Activated T-cell treated with anti-CD3 and anti-CD28 coated beads for 1 hour (primary cell): ENCODE data around the gene KCTD2.
"Not testable (repeated sequence)": the region's sequence is repeated elsewhere in the genome, so short reads cannot be mapped to it uniquely, and the experiment has no call there.

Source experiments
- DNase-seq: peaks from one replicate; pipeline ENCODE4 v3.0.0-alpha.2; 2020; ENCODE audit warnings: low read depth

KCTD2 gene

DNA sequence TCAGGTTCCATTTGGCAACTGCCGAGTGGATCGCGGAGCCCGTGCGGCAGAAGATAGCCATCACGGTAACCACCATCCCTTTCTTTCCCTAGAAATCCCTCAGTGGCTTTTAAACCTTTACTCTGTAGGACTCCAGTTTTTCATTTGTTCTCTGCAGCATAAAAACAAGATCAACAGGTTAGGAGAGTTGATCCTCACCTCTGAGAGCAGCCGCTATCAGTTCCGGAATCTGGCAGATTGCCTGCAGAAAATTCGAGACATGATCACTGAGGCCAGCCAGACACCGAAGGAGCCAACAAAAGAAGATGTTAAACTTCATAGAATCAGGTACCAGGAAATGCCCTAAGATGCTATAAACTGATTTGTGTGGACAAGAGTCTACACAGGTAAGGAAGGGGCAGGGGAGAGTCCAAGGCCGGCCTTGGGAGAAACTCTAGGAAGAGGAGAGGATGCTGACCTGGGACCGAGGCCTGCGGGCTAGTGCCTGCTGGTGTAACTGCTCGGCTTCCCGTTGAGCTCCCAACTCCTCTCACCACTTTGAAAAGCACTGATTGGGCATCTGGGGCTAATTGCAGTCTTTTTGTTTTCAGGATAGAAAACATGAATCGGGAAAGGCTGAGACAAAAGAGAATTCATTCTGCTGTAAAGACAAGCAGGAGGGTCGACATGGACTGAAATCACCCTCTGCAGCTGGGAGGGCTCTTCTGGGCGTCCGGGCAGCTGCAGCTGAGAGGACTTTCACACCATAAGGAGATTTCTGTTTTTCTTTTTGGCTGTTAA, 26.5 kb upstream of the KCTD2 start:
- DNase-seq = no peak

DNA sequence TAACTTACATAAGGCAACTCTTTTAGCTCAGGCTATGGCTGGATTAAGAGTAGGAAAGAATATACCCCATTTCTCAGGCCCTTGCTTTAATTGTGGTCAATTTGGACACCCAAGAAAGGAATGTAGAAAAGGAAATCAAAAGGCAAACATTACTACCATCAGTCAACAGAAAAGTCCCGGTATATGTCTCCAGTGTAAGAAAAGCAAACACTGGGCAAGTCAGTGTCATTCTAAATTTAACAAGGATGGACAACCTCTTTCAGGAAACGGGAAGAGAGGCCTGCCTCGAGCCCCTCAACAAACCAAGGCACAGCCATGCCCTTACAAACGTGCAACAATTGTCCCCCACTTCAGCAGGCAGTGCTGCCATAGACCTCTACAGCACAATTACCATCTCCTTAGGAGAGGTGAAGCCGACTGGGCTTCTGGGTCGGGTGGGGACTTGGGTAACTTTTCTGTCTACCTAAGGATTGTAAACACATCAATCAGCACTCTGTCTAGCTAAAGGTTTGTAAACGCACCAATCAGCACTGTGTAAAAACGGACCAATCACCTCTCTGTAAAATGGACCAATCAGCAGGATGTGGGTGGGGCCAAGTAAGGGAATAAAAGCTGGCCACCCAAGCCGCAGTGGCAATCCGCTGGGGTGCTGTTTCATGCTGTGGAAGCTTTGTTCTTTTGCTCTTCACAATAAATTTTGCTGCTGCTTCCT, 22.2 kb upstream of the KCTD2 start:
- no peak for DNase-seq

DNA sequence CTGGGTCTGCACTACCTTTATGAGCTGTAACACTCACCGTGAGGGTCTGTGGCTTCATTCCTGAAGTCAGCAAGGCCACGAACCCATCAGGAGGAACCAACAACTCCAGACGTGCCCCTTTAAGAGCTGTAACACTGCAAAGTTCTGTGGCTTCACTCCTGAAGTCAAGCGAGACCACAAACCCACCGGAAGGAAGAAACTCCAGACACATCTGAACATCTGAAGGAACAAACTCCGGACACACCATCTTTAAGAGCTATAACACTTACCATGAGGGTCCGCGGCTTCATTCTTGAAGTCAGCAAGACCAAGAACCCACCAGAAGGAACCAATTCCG, 21.7 kb upstream of the KCTD2 start:
- DNase-seq = not testable (repeated sequence)

DNA sequence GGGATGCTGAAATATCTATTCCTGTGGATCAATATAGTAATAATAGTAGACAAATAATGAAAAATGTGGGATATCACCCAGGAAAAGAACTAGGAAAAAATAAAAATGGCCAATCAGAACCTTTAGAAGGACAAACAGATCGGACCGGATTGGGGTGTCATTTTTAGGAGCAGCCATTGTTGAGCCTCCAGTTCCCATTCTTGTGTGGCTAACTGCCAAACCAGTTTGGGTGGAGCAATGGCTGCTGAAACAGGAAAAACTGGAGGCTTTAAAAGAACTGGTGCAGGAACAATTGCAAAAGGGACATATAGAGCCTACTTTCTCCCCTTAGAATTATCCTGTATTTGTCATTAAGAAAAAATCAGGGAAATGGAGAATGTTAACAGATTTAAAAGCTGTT, 20.4 kb upstream of the KCTD2 start:
- DNase-seq = not testable (repeated sequence)

GRCh38 chr17:75030161-75030560, 16.9 kb upstream of the KCTD2 start:
- no peak for DNase-seq

GRCh38 chr17:75031972-75032719, 14.9 kb upstream of the KCTD2 start:
- no peak for DNase-seq

- DNase-seq = no peak
Measured at GRCh38 chr17:75032720-75033280, 14.2 kb upstream of the KCTD2 start.

DNA sequence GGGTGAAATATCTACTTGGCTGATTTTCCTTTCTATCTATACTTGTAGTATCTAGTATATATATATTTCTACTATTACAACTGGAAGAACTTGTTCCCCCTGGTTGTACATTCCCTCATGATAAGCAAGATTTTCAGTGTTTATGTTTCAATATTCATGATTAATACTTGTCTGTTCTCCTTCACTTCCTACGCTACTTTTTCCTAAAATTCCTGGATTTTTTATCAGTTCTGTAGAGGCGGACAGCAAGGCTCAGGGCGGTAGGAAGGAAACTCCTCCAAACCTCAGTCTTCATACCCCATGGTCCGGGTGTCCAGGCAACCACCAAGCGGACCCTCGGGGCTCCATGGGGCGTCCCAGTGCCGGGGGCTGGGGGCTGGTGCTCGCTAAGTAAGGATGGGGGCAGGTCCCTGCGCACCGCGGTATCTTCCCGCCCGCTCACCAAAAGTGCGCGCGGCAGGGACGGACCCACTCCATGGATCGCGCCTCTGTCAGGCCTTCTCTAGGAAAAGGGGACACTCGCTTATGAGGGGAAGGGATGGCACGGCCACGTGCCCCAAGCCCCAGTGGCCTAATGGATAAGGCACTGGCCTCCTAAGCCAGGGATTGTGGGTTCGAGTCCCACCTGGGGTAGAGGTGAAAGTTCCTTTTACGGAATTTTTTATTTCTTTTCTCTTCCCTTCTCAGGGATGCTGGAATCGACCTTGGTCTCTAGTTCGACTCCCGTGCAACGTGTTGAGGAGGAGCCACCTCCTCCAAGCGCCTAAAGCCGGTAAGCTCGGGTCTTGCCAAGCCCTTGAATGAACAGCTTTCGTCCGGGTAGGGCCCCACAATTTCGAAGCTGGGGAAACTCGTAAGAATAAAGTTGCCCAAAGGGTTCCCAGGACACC, 13.4 kb upstream of the KCTD2 start:
- peak; percentile 74 for DNase-seq

GRCh38 chr17:75034236-75034908, 12.7 kb upstream of the KCTD2 start:
- DNase-seq = peak; percentile 67

- peak; percentile 79 for DNase-seq
Measured at GRCh38 chr17:75036643-75037268, 10.3 kb upstream of the KCTD2 start.

DNA sequence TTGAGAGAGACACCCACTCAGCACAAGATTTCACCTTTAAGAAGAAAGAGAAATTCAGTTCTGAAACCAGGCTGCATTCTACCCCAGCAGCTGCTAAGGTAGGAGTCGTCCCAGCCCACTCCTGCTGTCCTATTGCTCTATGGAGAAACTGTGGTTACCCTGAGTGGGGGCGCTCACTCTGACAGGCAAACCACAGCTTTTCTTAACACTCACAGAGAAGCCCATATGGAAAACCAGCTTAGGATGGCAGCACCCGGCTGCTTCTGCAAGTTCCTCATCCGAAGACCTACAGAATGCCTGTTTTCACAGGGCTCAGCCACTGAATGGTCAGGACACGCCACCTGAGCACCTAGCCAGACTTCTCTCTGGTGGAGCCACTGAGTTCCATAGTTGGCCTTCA, 7.8 kb upstream of the KCTD2 start:
- no peak for DNase-seq

DNA sequence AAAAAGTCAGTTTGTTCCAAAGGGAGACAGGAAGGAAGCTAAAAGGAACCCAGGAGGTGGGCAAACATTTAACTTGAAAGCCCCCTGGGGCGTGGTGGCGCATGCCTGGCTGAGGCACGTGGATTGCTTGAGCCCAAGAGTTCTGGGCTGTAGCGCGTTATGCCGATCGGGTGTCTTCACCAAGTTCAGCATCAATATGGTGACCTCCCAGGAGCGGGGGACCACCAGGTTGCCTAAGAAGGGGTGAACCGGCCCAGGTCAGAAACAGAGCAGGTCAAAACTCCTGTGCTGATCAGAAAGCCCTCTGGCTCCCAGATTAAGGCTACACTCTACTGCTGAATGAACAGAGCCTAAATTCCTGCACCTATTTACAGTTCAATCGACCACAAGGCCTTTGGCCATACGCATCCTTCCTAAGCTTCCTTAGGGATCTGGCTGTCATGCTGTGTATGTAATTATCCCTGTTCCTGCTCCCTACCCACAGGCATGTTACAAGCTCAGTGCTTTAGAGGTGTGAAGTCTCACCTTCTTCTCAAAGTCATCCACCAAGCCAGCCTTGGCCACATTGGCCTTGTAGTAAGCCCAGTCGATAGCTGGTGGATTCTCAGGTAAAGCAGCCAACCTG, 5.3 kb upstream of the KCTD2 start:
- no peak for DNase-seq

DNA sequence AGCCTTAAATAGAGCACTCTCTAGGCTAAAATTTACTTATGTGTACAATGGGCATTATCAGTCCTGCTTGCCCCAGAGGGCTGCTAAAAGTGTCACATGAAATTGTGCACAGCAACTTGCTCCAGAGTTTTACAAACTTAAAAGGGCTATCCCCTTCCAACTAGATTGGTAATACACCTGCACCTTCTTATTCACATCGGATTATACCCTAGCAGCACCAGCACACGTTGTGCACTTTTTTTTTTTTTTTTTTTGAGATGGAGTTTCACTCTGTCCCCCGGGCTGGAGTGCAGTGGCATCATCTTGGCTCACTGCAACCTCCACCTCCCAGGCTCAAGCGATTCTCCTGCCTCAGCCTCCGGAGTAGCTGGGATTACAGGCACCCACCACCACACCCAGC, 3.2 kb upstream of the KCTD2 start:
- DNase-seq = not testable (repeated sequence)

DNA sequence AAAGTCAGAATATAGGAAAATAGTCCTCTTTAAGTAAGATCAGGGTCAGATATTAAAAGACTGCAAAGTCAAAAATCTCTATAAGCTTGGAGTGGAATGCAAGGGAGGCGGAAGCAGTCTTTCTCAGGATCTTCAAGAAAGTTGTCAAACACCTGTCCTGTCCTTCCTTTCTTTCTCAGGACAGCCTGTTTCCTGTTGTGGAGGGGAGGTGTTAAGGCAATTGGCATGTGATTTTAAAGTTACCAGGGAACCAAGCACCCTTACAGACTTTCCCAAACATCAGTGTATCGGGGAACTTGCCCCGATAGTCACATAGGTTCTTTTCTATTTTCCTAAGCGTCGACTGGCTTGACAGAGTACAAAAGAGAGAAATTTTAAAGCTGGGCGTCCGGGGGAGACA, 2.3 kb upstream of the KCTD2 start:
- DNase-seq = no peak

GRCh38 chr17:75045946-75046406, 1.0 kb upstream of the KCTD2 start:
- DNase-seq = not testable (repeated sequence)

DNA sequence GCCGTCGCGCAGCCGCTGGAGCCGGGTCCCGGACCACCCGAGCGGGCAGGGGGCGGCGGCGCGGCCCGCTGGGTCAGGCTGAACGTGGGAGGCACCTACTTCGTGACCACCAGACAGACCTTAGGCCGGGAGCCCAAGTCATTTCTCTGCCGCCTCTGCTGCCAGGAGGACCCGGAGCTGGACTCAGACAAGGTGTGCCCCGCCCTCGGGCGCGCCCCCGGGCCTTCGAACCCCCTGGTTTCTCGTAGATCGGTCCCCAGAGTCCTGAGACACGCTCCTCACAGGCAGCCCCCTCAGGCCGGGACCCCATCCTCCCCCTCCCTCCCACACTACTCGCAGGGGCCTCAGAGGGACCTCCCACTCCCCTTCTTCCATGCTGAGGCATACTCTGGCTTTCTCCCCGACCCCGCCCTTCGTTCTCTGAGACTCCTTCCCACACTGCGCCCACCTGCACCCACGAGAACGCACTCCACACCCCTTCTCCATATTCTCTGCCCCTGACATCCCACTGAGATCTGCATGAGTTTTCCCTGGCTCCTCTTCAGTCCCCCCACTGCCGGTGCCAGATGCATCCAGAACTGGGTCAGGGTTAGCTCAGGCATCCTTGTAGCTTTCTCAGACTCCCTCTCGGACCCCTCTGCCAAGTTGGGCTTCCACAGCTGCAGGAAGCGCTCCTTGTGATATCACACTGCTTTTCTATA, 523 bp downstream of the KCTD2 start:
- no peak for DNase-seq

- no peak for DNase-seq
Measured at GRCh38 chr17:75048249-75048878, 1.3 kb downstream of the KCTD2 start.

- DNase-seq = no peak
Measured at GRCh38 chr17:75049057-75049456, 2.0 kb downstream of the KCTD2 start.

GRCh38 chr17:75049706-75050105, 2.7 kb downstream of the KCTD2 start:
- DNase-seq = no peak
